DND-41 (cell line): ENCODE results near the gene FBLN5.
"Not testable (repeated sequence)": the region's sequence is repeated elsewhere in the genome, so short reads cannot be mapped to it uniquely, and the experiment has no call there.

Source experiments
- ATAC-seq: fragments of 200-7000 bp; cut with Tn5 transposase; 3 replicates; pipeline ENCODE4 v1.9.1; 2021; ENCODE audit warnings: low read depth; ENCODE audit not compliant: insufficient read depth
- DNase-seq: peaks from one replicate; pipeline ENCODE4 v3.0.0-alpha.2; 2020
- H2AFZ ChIP-seq: 2 replicates; pipeline ENCODE4 v1.6.0; 2012; ENCODE audit warnings: low read depth, low read length
- H3K27ac ChIP-seq: 2 replicates; pipeline ENCODE4 v1.5.1; 2012; ENCODE audit warnings: low read length, inconsistent platforms
- H3K27me3 ChIP-seq: fragments of 200-600 bp; sonication (generic); 2 replicates; pipeline ENCODE4 v1.6.0; 2012; ENCODE audit warnings: low read length, mild to moderate bottlenecking, inconsistent platforms; ENCODE audit not compliant: insufficient read depth, poor library complexity
- H3K36me3 ChIP-seq: 2 replicates; pipeline ENCODE4 v1.5.1; 2012; ENCODE audit warnings: low read length, inconsistent platforms; ENCODE audit not compliant: insufficient read depth
- H3K4me1 ChIP-seq: 2 replicates; pipeline ENCODE4 v1.5.1; 2012; ENCODE audit warnings: mild to moderate bottlenecking, low read length; ENCODE audit not compliant: insufficient read depth
- H3K4me2 ChIP-seq: 2 replicates; pipeline ENCODE4 v1.6.0; 2012; ENCODE audit warnings: mild to moderate bottlenecking, moderate library complexity, low read length, inconsistent platforms; ENCODE audit not compliant: insufficient read depth
- H3K4me3 ChIP-seq, 2 experiments: fragments of 200-600 bp in 1 of 2; shearing (Covaris generic) in 1 of 2; 2 replicates each; pipeline ENCODE4 v1.5.1; 2012 to 2016; ENCODE audit warnings: inconsistent platforms in 2 of 2, low read length in 2 of 2, mild to moderate bottlenecking in 2 of 2, low read depth in 1 of 2, moderate library complexity in 1 of 2
- H3K79me2 ChIP-seq: 2 replicates; pipeline ENCODE4 v1.6.0; 2012; ENCODE audit warnings: low read length, inconsistent platforms; ENCODE audit not compliant: insufficient read depth
- H3K9ac ChIP-seq: 2 replicates; pipeline ENCODE4 v1.6.0; 2012; ENCODE audit warnings: low read depth, mild to moderate bottlenecking, inconsistent platforms, low read length, moderate library complexity
- H3K9me3 ChIP-seq: 2 replicates; pipeline ENCODE4 v1.5.1; 2012; ENCODE audit warnings: low read length, moderate library complexity, mild to moderate bottlenecking, inconsistent platforms; ENCODE audit not compliant: insufficient read depth, severe bottlenecking
- H4K20me1 ChIP-seq: 2 replicates; pipeline ENCODE4 v1.6.0; 2012; ENCODE audit warnings: low read length; ENCODE audit not compliant: insufficient read depth
- EZH2 ChIP-seq: IDR thresholded peaks from 3 replicates; pipeline ENCODE4 v1.6.1; 2012; ENCODE audit warnings: borderline replicate concordance, low read depth, mild to moderate bottlenecking, moderate library complexity, low read length, inconsistent platforms; ENCODE audit not compliant: severe bottlenecking
- TF ChIP-seq, protein P1 (sequence below): IDR thresholded peaks from 2 replicates; pipeline ENCODE4 v1.5.1; 2012; ENCODE audit warnings: borderline replicate concordance, low read length, moderate library complexity, mild to moderate bottlenecking; ENCODE audit not compliant: poor library complexity, severe bottlenecking; ENCODE audit errors: extremely low read depth

Gene FBLN5

DNA sequence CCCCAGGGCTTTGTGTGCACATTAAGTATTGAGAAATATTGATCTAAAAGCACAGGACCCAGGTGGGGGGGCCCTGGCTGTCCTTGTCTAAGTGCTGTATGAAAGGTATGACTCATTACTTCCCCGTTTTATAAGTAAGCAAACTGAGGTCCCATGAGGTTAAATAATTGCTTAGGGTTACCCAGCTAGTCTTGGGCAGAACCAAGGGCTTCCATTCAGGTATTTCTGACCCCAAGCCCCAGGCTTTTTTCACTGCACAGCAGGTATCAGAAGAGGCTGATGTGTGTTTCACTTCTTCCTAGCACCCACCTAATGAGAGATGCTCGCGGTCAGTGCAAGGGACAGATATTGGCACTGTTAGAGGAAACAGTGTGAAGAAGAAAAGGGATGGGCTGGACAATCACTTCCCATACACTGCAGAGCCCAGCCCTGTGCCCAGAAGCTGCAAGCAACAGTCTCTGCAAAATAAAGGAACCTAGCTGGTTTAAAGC, 75.4 kb downstream of the FBLN5 start:
- no peaks in the 10 kb centered on the region for H3K27me3 ChIP-seq
- peak overlapping the region in 1 of 2 experiments; percentile 35; a peak in 1 of 4 replicates for H3K4me3 ChIP-seq
- H3K79me2 ChIP-seq: no peaks in the 10 kb centered on the region
- H3K4me1 ChIP-seq: peaks cover 87% of the 10 kb centered on the region
- 0 out of 2 replicates have a peak overlapping the region, but pooled peaks have one; percentile 2 for H2AFZ ChIP-seq
- H3K4me2 ChIP-seq: peak overlapping the region; percentile 50
- ATAC-seq (no peak), DNase-seq (peak; percentile 36)
- TF ChIP-seq, protein P1, sequence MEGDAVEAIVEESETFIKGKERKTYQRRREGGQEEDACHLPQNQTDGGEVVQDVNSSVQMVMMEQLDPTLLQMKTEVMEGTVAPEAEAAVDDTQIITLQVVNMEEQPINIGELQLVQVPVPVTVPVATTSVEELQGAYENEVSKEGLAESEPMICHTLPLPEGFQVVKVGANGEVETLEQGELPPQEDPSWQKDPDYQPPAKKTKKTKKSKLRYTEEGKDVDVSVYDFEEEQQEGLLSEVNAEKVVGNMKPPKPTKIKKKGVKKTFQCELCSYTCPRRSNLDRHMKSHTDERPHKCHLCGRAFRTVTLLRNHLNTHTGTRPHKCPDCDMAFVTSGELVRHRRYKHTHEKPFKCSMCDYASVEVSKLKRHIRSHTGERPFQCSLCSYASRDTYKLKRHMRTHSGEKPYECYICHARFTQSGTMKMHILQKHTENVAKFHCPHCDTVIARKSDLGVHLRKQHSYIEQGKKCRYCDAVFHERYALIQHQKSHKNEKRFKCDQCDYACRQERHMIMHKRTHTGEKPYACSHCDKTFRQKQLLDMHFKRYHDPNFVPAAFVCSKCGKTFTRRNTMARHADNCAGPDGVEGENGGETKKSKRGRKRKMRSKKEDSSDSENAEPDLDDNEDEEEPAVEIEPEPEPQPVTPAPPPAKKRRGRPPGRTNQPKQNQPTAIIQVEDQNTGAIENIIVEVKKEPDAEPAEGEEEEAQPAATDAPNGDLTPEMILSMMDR: no peak
- no peak for TF ChIP-seq EZH2
- H3K9me3 ChIP-seq: no peaks in the 10 kb centered on the region
- H4K20me1 ChIP-seq: no peaks in the 10 kb centered on the region
- no peaks in the 10 kb centered on the region for H3K36me3 ChIP-seq
- peak overlapping the region; percentile 98 for H3K27ac ChIP-seq
- H3K9ac ChIP-seq: peak overlapping the region; percentile 57

DNA sequence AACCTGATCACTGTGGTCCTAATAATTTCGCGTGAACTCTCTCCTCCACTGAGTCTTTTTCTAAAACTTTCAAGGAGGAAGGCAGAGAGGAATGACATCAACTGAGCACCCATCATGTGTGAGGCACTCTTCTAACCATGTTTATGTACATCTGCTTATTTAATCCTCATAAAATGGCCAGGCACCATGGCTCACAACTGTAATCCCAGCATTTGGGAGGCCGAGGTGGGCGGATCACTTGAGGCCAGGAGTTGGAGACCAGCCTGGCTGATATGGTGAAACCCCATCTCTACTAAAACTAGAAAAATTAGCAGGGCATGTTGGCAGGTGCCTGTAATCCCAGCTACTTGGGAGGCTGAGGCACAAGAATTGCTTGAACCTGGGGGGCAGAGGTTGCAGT, 76.1 kb downstream of the FBLN5 start:
- not testable (repeated sequence) for H3K4me3 ChIP-seq, H3K36me3 ChIP-seq, H3K9me3 ChIP-seq, H3K4me2 ChIP-seq, DNase-seq, H4K20me1 ChIP-seq, H3K79me2 ChIP-seq, ATAC-seq, H3K27me3 ChIP-seq
- Histone ChIP-seq H3K9ac (peak overlapping the region; percentile 57), H3K27ac (peak overlapping the region; percentile 98), H2AFZ (0 out of 2 replicates have a peak overlapping the region, but pooled peaks have one; percentile 6), H3K4me1 (peaks cover 93% of the 10 kb centered on the region)

DNA sequence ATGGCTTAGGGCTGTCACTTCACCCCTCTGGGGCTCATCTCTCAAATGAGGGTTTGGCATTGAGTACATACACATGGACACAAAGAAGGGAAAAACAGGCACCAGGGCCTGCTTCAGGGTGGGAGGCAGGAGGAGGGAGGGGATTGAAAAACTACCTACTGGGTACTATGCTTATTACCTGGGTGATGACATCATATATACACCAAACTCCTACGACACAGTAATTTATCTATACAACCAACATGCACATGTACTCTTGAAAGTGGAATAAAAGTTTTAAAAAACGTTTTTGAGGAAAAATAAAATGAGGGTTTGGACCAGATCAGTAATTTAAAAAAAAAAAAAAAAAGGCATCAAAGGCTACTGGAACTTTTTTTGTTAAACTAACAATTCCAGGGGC, 76.6 kb downstream of the FBLN5 start:
- Histone ChIP-seq H3K9ac (peak overlapping the region; percentile 54), H2AFZ (0 out of 2 replicates have a peak overlapping the region, but pooled peaks have one; percentile 24), H3K27ac (peak overlapping the region; percentile 98), H3K4me1 (peaks cover 98% of the 10 kb centered on the region), H3K79me2 (no peaks in the 10 kb centered on the region), H4K20me1 (no peaks in the 10 kb centered on the region), H3K4me3 (no peak overlapping the region; a peak in 1 of 4 replicates), H3K9me3 (no peaks in the 10 kb centered on the region), H3K36me3 (no peaks in the 10 kb centered on the region), H3K4me2 (peak overlapping the region; percentile 47; the same call in 1 of the 2 replicates), H3K27me3 (no peaks in the 10 kb centered on the region)
- DNase-seq (no peak), ATAC-seq (no peak)
- TF ChIP-seq, protein P1: no peak
- TF ChIP-seq EZH2: no peak

DNA sequence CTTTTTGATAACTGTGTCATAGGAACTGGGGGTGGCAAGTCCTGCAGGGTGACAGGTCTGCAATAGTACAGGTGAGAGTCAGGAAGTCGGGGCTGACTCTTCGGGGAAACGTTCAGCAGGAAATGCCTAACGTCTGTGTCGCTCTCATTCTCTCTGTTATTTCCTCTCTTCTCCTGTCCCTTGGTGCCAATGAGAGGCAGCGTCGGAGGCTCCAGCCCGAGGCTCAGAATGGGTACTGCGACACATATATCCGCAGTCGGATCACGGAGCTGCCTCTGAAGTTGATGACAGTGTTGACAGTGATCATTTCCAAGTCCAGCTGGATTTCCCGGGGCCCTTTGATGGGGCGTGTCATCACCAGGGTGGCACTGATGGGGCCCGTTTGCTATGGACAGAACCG, 77.5 kb downstream of the FBLN5 start:
- H4K20me1 ChIP-seq: no peaks in the 10 kb centered on the region
- peak overlapping the region; percentile 47 for H3K4me2 ChIP-seq
- H3K9ac ChIP-seq: peak overlapping the region; percentile 54
- TF ChIP-seq, protein P1: no peak
- no peak for TF ChIP-seq EZH2
- H3K4me3 ChIP-seq: peak overlapping the region in 1 of 2 experiments; percentile 34; a peak in 1 of 4 replicates
- H3K9me3 ChIP-seq: no peaks in the 10 kb centered on the region
- H3K36me3 ChIP-seq: no peaks in the 10 kb centered on the region
- no peaks in the 10 kb centered on the region for H3K27me3 ChIP-seq
- peaks cover 99% of the 10 kb centered on the region for H3K4me1 ChIP-seq
- H2AFZ ChIP-seq: peak overlapping the region; percentile 65
- H3K79me2 ChIP-seq: no peaks in the 10 kb centered on the region
- DNase-seq: peak; percentile 80
- peak; percentile 57 for ATAC-seq
- peak overlapping the region; percentile 98 for H3K27ac ChIP-seq
